Measurements from ENCODE around the gene RSRP1. TPM values are rescaled to one million over a fixed set of nuclear protein-coding genes. Genes with fewer than 3 reads are reported as not detected.

RSRP1 gene
- total RNA-seq, 1 experiment from 2014 or later = 19.9 TPM

- DNase-seq (ENCODE audit: low read depth) = no peak
- in situ Hi-C loops (cut with HindIII; ENCODE audit: low pct_unique_long_range_greater_than_20kb, low sequenced_read_pairs) = no loop called here
Observed at GRCh38 chr1:25201006-25201405, 46.2 kb downstream of the RSRP1 start.

GRCh38 chr1:25199819-25200620 is 47.2 kb downstream of the RSRP1 start:
- in situ Hi-C loops (cut with HindIII; ENCODE audit: low pct_unique_long_range_greater_than_20kb, low sequenced_read_pairs) = no loop called here

DNA sequence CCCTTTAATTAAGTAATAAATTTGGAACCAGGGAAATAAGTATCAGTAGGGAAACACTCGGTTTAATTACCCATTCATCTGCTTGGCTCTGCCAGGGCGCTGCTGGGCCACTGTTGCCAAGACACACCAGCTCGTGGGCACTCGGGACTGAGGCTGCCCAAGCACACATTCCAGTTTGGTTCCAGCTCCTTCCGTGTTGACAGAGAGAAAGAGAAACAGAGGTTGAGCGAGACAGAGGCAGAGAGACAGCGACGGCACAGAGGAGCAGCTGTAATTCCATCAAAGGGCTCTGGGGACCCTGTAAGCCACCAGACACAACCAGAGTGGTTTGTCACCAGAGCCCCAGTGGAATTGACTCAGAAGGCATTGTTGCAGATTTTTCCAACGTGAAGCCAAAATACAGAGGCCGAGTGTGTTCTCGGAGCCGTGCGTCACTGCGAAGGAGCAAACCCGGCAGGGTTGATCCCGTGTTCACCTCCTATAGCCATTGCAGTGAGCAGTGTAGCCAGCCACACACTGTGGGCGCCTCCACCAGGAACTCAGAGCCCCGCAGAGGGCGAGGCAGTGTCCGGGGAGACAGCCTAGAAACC is 48.5 kb downstream of the RSRP1 start:
- in situ Hi-C loops (cut with HindIII; ENCODE audit: low pct_unique_long_range_greater_than_20kb, low sequenced_read_pairs) = no loop called here
- DNase-seq (ENCODE audit: low read depth) = no peak

More at GRCh38 chr1:25199819-25200620, 47.2 kb downstream of the RSRP1 start:
- no peak for DNase-seq (ENCODE audit: low read depth)

- no peak for DNase-seq (ENCODE audit: low read depth)
- in situ Hi-C loops (cut with HindIII; ENCODE audit: low pct_unique_long_range_greater_than_20kb, low sequenced_read_pairs) = no loop called here
Observed at GRCh38 chr1:25197982-25198662, 49.1 kb downstream of the RSRP1 start.

GRCh38 chr1:25197235-25197975 is 49.8 kb downstream of the RSRP1 start:
- no peak for DNase-seq (ENCODE audit: low read depth)
- in situ Hi-C loops (cut with HindIII; ENCODE audit: low pct_unique_long_range_greater_than_20kb, low sequenced_read_pairs) = no loop called here

- in situ Hi-C loops (cut with HindIII; ENCODE audit: low pct_unique_long_range_greater_than_20kb, low sequenced_read_pairs) = no loop called here
Observed at GRCh38 chr1:25196830-25197229, 50.4 kb downstream of the RSRP1 start.

GRCh38 chr1:25195835-25196234 is 51.4 kb downstream of the RSRP1 start:
- DNase-seq (ENCODE audit: low read depth) = no peak

More at GRCh38 chr1:25196830-25197229, 50.4 kb downstream of the RSRP1 start:
- no peak for DNase-seq (ENCODE audit: low read depth)

DNA sequence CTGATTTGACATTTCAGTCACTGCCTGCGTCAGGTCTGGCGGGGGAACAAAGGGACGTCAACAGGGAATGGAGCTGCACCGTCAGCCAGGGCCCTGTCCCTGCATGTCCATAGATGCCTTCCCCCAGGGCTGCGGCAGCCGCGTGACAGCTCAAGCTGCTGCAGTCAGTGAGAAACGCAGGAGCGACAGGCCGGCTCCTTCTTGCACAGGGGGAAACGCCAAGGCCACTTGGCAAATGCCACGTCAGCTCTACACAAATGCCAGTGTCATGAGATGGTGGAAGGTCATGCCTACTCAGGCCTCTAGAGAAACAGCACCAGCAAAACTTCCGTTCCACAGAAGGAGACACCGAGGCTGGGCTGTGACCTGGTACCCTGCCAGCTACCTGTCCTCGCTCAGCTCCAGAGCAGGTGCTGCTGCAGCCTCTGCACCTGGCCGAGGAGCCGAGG is 52.7 kb downstream of the RSRP1 start:
- DNase-seq (ENCODE audit: low read depth) = no peak
- in situ Hi-C loops (cut with HindIII; ENCODE audit: low pct_unique_long_range_greater_than_20kb, low sequenced_read_pairs) = no loop called here

More at GRCh38 chr1:25195835-25196234, 51.4 kb downstream of the RSRP1 start:
- in situ Hi-C loops (cut with HindIII; ENCODE audit: low pct_unique_long_range_greater_than_20kb, low sequenced_read_pairs) = no loop called here

- DNase-seq (ENCODE audit: low read depth) = no peak
- in situ Hi-C loops (cut with HindIII; ENCODE audit: low pct_unique_long_range_greater_than_20kb, low sequenced_read_pairs) = no loop called here
Observed at GRCh38 chr1:25194054-25194453, 53.2 kb downstream of the RSRP1 start.

- in situ Hi-C loops (cut with HindIII; ENCODE audit: low pct_unique_long_range_greater_than_20kb, low sequenced_read_pairs) = no loop called here
Observed at GRCh38 chr1:25193229-25193628, 54.0 kb downstream of the RSRP1 start.

More at GRCh38 chr1:25193229-25193628, 54.0 kb downstream of the RSRP1 start:
- no peak for DNase-seq (ENCODE audit: low read depth)

Other genes starting within 250 kb of the RSRP1 start
- gene SYF2, start 15.0 kb downstream of the RSRP1 start, total RNA-seq (2014; rRNA removed; shearing (Covaris generic); ENCODE audit: low replicate concordance) = 36.4 and 59.2 TPM in 2 replicates
- not detected in 2 replicates for gene RHD, start 25.1 kb upstream of the RSRP1 start, total RNA-seq (2014; rRNA removed; shearing (Covaris generic); ENCODE audit: low replicate concordance)
- gene TMEM50A, start 90.9 kb upstream of the RSRP1 start, total RNA-seq (2014; rRNA removed; shearing (Covaris generic); ENCODE audit: low replicate concordance) = 64.1 and 89.1 TPM in 2 replicates
- gene RHCE, start 173.4 kb upstream of the RSRP1 start, total RNA-seq (2014; rRNA removed; shearing (Covaris generic); ENCODE audit: low replicate concordance) = 0.68 TPM in 1 of 2 replicates, not detected in the other
- 12.0 and 15.0 TPM in 2 replicates for gene MACO1, start 183.4 kb upstream of the RSRP1 start, total RNA-seq (2014; rRNA removed; shearing (Covaris generic); ENCODE audit: low replicate concordance)